Stimulated activated CD4-positive, alpha-beta T cell treated with anti-CD3 and anti-CD28 coated beads, Interleukin-15, amount 100 ng/mL, for 48 hours (primary cell): ENCODE results near the gene NCL.
"Not testable (repeated sequence)": the region's sequence is repeated elsewhere in the genome, so short reads cannot be mapped to it uniquely, and the experiment has no call there.

ENCODE experiments used
- DNase-seq, 2 donors: peaks; one replicate each; pipeline ENCODE4 v3.0.0-alpha.2; 2020; ENCODE audit warnings: low read depth in 2 of 2

NCL gene

DNA sequence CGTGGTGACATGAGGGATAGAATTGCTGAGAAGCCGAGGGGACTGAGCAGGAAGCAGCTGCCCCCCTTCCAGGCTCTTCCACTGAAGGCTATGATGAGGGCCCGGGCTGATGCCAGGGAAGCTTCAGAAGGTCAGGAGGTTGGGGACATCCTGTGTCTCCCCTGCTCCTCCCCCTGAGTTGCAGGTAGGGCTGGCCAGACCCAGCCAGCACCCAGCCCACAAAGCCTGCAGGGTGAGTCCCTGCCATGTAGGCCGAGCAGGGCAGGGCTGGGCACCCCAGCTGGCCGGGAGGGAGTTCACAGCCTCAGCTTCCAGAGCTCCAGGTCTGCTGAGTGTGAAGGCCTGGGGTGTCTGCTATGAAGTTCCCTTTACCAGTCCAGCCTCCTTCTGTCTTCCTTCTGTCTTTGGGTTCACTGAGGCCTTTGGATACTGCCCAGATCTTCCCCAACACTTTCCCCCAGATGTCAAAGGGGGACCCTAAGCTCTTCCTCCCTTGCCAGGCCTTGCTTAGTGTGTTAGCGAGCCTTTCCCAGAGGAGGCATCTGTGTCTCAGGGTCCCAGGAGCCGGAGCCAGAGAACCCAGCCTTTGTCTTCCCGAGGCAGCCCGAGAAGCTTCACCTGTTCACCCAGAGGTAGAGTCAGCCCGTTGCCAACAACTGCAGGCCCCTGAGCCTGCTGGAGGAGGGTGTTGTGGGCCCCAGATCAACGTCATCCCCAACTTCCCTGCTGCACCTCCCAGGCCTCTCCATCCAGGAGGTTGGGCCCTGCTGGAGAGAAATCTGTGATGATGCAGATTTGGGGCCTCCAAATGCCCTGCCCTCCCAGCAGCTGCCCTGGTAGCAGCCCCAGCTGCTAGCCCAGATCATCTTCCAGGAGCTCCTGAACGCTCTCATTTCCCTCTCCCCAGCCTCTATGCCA is 3.6 kb upstream of the NCL start:
- no peak for DNase-seq

DNA sequence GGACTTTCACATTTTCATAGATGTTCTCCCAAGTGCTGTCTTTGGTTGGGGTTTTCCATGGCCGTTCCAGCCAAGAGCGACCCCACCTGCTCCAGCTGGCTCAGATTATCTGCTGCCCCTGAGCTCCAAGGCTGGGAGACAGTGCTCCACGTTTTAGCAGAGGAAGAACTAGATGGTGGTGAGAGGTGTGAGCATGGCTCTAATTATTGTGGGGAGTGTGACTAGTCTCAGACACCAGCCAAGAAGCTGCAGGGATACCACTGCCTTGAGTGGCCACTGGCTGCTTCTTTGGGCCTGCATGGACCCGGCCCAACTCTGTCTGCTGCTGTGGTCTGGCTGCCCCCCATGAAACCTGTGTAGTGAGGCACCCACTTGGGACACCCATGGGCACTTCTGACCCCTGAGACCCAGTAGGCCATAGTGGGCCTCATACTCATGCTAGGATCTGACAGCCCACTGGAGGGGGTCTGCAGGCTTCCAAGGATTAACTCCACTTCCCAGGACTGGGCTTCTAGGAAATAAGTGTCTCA is 2.8 kb upstream of the NCL start:
- no peak for DNase-seq

DNA sequence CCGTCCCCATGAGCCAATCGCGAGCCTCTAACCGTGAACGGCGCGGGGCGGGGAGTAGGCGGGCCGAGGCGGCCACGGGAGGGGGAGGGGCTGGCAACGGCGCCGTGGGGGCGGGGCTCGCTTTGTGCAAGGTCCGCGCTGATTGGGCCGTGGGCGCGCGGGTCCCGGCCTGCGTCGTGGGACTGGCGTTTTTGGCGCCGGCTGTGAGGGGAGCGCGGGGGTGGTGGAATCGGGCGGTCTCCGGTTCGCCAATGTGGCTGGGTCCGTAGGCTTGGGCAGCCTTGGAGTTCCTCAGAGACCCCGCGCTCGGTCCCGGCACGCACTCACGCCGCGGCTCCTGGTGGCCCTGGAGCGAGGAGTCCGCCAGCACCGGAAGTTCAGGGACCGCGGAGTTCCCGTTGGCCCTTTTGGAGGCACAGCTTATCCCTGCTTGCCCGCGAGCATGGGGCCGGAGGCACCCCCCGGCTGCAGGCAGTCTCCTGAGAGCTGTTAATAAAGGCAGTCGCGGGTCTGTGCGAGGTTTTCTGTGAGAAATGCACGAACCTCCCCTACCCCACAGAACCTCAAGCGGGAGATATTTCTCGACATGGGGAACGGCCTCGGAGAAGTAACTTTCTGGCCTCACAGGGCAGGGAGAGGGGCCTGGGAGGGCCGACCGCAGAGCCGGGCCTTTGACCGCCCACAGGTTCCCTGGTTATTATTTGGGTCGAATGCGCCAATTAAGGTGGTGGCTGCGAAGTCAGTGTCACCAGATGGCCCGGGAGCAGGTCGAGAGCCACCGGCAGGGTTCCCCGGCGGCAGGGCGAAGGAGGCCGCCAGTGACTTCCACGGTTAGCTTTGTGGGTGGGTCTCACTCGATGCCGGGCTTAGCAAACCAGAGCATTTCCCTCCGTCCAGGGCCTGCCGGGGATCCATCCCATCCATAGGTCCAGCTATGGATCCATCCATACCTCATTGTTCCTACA is 574 bp upstream of the NCL start:
- peak; percentile 98 to 99 for DNase-seq

DNA sequence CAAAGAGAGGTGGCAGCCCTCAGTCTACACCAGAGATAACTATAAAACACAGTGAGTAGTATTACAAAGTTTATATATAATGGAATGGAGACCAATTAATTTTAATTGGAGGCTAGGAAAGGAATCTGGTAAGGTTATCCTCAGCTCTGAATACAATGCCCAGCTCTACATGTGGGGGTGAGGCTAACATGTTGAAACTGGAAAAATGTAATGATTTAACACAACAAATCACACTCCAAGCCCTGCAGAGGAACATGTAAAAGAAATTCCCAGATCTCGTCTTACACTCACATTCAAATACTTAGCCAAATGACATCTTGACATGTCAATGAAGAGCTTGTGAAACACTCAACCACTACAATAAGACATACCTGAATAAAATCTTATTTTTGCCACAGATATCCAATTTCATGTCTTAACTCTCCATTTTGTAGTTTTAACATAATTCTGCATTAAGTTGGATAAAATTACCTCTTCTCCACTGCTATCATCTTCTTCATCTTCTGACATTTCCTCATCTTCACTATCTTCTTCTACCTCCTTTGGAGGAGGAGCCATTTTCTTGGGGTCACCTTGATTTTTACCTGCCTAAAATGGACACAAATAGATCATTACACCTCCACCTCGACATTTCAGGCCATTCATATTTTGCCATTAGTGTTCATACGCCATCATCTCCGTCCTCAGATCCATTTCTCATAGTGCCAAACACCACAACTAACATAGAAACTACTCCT is 1.4 kb downstream of the NCL start:
- DNase-seq = no peak

DNA sequence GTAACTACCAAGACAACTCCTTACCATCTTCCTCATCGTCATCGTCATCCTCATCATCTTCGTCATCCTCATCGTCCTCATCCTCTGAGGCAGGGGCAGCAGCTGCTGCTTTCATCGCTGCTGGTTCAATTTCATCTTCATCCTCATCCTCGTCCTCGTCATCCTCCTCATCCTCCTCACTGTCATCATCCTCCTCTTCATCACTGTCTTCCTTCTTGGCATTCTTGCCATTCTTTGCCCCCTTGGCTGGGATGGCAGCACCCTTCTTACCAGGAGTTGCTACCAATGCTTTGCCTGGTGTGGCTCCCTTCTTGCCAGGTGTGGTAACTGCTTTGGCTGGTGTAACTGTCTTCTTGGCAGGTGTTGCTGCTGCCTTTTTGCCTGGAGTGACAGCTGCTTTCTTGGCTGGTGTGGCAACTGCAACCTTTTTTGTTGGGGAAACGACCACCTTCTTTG is 2.7 kb downstream of the NCL start:
- DNase-seq = no peak

DNA sequence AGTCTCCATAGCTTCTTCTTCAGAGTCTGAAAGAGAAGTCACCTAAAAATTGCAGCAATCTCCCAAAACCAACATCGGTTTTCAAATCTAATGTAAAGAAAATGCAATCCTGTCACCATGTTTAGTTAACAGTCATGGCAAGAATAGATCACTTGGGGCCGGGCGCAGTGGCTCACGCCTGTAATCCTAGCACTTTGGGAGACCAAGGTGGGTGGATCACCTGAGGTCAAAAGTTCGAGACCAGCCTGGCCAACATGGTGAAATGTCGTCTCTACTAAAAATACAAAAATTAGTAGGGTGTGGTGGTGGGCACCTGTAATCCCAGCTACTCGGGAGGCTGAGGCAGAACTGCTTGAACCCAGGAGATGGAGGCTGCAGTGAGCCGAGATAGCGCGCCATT is 3.4 kb downstream of the NCL start:
- DNase-seq = not testable (repeated sequence)

DNA sequence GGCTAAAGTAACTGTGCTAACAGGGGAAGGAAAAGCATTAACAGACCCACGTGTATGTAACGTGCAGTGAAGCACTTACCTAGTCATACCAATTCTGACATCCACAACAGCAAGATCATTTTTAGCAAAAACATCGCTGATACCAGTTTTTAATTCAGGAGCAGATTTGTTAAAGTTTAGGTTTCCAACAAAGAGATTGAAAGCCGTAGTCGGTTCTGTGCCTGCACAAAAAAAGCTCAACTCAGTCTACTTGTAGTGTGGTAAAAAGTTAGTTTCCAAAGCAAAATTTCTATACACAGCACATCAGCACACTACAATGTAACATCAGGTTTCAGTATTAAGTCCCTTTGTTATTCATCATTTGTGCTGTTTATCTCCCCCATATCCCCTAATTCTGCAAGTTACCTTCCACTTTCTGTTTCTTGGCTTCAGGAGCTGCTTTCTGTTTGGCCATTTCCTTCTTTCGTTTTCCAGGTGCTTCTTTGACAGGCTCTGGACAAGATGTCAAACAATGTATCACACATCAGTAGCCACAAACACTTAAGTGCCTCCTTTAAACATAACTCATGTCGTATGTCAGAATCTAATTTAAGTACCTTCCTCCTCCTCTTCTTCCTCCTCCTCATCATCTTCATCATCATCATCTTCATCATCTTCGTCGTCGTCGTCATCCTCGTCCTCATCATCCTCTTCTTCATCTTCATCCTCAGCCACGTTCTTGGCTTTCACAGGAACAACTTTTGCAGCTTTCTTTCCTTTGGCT is 4.0 kb downstream of the NCL start:
- no peak for DNase-seq

DNA sequence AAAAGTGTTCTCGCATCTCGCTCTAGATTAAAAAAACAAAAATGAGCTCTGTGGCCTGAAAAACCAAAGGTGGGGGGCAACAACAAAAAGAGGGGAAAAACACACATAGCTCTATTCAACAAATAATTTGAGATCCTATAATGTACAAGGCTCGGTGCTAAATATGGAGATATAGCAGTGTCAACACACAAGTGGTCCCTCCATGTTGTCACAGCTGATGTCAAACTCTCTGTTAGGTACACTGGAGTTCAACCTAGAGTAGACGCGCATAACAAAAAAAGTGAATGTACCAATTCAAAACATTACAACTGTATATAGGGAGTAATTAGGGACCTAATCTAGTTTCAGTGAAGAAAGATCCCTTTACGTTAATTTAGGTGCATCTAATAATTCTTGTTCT is 5.9 kb downstream of the NCL start:
- DNase-seq = no peak

DNA sequence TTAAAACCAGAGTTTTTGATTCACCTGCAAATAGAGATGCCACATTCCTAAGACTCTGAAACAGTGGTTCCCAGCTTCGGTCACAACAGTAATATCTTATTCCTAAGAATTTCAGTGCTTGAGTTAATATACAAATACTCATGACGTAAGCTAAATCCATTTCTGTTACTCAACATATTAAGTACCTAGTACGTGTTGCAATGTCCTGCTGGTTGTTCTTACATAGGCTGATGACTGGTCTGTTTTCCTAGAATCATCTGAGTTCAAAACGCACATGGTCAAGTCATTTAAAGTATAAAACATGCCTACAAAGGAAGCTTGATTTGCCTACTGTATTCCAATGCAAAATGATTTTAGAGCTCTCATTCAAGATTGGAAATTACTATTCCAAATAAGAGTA is 7.2 kb downstream of the NCL start:
- DNase-seq = no peak

DNA sequence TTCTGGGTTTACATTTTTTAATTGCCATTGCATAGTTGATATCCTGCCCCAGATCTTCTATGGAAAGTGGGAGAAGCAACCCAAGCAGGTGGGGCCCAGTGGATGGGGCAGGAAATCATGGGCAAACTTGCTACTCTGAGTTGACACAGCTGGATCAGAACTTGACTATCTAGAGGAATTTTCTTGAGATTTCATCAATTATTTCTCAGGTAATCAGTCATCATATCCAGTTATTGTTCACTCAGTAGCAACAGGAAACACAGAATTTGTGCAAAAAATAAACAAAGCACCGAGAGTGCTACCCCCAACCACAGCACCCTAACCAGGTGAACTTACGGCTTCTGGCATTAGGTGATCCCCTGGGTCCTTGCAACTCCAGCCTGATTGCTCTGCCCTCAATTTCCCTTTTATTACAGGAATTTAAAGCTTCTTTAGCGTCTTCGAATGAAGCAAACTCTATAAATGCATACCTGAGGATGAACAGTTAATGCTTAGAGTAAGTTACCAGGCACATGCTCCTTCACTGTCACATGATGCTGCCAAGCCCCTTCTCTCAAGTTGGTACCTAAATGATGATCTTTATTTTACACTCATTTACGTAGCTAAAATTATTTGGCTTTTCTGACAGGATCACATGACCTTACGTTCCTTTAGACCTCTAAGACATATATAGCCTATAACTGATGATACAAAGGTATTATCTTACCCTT is 7.8 kb downstream of the NCL start:
- DNase-seq = no peak

DNA sequence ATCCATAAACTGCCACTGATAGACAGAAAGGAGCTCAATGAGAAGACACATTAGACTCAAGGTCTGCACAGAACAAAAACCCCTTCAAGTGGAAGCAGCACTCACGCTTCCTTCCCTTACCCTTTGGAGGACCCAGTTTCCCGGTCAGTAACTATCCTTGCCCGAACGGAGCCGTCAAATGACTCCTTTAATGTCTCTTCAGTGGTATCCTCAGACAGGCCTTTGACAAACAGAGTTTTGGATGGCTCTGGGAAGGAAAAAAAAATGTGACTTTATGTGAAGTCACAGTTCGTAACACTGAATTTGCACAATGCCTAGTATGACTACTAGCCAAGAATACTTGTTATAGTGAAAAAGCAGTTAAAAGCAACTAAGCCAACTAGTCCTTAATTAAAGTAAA is 8.4 kb downstream of the NCL start:
- DNase-seq = no peak

DNA sequence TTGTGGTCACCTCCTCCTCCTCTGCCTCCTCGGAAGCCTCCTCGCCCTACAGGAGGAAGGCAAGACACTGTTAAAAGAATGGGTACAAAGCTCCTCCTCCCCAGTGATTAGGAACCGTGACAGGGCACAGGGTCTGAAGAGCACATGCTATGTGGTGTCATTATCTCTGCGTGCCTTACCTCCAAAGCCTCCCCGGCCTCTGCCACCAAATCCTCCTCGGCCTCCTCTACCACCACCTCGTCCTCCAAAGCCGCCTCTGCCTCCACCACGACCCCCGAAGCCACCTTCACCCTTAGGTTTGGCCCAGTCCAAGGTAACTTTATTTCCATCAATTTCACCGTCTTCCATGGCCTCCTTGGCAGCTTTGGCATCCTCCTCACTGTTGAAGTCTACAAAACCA is 9.1 kb downstream of the NCL start:
- DNase-seq = no peak

DNA sequence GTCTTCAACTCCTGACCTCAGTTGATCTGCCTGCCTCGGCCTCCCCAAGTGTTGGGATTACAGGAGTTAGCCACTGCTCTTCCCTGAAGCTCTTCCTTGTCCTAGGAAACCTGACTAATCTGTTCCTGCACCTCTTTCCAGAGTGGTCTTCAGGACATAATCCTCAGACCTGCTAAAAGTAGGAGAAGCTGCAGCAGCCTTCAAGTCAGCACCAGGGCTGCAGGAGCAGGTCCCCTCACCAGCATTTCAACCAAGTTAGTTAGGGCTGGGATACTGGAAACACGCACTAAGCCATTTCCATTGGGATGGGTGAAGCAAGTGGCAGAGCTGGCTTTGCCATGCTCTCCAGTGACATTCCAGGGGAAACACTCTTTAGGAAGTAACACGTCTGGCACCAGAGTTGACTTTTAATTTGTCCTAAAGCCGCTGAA is 9.9 kb downstream of the NCL start:
- no peak for DNase-seq

DNA sequence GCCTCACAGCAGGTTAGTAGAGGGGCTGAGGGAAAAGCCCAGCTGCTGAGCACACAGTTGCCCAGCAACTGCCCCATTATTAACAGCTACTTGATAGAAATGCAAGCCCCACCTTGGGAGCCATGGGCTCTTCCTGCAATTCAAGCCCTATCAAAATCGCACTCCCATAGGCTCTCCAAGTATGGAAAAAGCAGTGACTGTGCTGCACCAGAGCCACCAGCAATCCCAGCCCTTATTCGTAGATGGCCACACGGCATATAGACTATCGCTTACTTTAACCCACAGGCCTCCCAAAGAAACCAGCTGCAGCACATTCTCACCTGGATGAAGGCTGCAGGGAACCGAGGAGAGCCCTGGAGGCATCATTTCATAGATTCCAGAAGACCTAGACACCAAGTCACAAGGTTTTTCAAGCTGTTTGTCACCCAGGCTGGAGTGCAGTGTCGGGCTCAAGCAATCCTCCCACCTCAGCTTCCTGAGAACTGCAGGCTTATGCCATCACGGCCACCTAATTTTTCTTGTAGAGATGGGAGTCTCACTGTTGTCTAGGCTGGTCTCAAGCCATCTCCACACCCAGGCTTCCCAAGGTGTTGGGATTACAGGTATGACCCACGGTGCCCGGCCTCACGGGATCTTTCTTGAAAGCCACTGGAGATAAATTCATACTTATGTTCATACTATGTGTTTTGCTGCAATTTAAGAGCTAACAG is 11.3 kb downstream of the NCL start:
- no peak for DNase-seq

DNA sequence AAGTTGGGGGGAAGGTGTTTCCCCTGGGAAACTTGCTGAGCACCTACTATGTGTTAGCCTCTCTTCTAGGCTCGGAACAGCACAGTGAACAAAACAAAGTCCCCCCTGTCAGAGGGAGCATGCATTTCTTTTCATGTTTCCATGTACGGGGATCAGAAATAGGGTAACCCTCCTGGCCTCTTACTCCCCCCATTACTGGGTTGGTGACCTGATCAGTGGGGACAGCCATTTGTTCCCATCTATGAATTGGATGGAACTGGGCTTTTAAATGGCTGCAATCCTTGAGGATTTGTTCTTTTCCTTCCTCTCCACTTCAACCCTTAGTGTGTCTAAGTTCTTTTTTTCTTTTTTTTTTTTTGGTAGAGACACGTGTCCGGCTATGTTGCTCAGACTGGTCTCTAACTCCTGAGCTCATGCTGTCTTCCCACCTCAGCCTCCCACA is 13.7 kb downstream of the NCL start:
- no peak for DNase-seq

DNA sequence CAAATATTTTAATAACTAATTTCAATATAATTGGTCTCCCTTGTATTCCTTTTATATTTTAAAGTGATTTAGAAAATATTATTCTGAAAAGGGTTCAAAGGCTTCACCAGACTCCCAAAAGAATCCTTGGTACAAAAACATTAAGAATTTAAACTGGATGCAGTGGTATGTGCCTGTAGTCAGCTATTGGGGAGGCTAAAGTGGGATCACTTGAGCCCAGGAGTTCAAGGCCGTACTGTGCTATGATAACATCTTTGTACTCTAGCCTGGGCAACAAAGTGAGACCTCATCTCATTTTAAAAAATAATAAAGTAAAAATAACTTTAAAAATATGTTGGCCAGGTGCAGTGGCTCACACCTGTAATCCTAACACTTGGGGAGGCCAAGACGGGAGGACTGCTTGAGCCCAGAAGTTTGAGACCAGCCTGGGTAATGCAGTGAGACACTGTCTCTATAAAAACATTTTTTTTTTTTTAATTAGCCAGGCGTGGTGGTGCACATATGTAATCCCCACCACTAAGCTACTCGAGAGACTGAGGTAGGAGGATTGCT is 14.7 kb downstream of the NCL start:
- DNase-seq = no peak

DNA sequence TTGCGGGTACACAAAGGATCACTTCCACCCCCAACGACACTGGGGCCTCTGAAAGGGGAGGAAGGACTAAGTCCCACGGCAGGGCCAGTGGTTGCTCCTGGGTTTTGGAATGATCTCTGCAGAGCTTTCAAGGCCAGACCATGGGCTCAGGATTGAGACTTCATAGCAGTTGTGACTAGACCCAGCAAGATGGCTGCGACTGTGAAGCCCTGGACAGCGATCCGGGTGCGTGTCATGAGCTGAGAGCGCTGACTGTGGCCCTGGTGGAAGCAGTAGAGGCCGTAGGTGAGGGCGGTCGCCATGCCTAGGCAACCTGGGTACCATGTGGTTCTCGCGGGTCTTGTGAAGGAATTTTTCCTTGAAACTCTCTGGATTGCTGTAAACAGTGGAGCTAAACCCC is 27.3 kb downstream of the NCL start:
- no peak for DNase-seq

DNA sequence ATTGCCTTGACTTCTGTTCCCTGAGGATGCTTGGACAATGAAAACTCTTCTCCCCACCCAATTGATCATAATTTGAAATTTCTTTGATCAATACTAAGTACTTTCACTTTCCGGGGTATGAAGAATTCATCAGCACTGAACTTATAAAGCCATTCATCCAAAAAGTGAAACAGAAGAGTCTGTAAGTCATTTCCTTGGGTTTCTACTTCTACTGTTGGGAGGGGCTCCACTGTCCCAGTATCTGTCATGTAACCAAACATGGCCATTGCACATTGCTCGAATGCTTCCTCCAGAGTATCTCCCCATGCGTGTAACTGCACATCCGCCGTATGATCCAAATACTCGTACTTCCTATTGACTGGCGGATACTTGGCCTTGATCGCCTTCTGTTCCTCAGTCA is 30.3 kb downstream of the NCL start:
- no peak for DNase-seq

DNA sequence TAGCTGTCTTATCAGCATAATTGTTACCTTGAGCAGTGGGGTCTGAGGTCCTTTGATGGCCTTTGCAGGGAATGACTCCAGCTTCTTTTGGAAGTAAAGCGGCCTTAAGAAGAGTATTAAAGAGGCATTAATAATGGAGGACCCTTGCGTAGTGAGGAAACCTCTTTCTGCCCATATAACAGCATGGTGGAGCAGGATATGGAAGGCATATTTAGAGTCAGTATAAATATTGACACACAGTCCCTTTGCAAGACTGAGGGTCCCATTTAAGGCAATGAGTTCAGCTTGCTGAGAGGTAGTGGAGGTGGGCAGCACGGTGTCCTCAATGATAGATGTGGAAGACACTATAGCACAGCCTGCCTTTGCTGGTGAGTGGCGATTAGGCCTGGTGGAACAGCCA is 32.7 kb downstream of the NCL start:
- DNase-seq = no peak
